ENCODE measurements around the gene COTL1.

Gene COTL1

DNA sequence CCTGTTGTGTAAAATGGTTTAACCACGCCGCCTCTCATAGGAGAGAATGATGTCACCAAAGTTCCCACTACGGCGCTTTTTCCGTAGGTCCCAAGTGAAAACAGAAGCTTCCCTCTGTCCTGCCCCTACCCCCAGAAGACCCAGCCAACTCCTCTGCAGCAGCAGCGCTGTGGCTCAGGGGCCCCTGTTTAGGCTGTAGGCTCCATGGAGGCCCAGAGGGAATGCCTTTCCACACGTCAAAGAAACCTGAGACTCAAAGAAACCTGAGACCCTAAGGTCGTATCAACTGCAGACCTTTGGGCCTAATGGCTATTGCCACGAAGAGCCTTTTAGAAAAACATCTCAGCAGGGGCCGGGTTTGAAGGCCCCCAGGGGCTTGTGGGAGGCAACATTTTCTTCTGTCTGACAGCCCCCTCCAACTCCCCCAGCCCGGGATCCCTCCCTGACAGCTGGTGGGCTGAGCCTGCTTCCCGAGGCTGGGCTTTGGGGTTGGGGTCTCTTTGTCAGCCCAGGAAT is 70.3 kb downstream of the COTL1 start:
- DNase-seq, result no peak

DNA sequence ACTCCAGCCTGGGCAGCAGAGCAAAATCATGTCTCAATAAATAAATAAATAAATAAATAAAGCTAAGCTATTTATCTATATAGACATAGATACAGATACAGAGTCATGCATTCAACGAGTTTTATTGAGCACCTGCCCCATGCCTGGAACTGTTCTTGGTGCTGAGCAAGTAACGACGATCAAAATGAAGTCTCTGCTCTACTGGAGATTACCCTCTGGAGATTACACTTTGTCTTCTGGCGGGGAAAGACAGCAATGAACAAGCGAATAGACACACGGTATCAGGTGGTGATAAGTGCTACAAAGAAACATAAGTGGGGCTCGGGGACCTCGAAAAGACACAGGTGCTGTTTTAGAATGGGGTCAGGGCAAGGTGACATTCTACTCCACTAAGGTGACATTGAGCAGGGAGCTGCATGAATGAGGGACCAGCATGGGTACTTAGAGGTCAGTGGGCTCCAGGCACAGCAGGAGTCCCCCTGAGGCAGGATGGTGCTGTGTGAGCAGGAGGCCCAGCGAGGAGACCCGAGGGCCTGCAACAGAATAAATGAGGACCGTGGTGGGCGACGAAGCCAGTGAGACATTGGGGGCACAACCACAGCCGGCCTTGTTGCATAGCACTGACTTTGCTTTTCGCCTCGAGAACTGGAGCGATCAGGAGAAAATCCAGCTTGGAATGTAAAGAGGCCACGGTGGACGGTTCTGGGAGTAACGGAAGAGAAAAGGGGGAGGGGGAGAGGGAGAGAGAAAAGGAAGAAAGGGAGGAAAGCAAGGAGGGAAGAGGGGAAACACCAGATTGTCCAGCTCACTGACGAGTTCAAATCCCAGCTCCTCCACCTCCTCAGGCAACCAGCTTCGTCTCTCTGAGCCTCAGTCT is 71.0 kb downstream of the COTL1 start:
- DNase-seq, result no peak

DNA sequence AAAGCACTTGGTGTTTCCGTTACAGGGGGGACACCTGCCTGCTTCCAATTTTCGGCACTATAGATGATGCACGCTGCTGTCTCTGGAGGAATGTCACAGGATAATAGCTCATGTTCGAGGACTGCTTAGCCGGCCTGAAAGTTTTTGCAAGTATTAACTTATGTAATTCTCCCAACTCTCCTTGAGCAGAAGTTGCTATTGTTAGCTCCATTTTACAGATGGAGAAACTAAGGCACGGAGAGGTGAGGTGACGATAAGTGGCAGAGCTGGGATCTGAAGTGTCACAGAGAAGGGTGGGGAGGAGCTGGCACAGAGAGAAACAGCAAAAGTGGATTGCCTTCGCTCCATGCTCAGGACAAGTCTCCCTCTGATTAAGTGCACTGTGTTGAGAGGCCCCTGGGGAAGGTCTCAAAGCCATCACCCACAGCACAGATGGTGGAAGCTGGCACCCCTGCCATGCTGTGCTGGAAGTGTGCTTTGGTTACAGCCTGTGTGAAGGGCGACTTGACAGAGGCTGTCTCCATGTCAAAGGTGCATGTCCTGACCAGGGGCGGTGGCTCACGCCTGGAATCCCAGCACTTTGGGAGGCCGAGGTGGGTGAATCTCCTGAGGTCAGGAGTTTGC is 72.7 kb downstream of the COTL1 start:
- no peak for DNase-seq

DNA sequence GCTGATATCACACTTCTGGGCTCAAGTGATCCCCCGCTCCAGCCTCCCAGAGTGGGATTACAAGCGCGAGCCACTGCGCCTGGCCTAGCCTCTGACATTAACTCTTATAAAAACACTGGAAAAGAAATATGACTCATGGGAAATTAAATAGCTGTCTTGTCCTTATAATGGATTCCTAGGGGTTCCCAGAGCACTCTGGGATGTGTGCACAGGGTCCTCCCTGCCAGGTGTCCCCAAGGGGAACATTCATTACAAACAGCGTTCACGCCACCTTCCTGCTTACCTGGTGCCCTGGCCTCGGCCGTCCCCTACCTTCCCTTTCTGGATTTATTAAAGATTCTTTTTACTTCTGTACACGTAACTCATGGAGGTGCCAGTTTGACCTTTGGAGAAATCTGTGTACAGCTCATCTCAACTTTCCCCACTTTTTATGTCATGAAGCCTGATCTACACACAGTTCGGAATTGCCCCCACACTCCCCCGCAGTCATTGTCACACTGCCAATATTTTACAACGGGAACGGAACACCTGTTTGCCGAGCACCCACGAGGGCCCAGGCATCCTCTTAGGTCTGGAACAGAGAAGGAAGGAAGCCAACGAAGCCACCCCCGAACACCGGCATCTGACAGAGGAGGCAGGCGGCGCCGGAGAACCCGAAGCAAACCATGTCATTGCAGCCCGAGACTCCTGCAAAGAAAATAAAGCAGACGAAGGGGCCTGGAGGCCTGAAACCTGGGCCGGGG is 73.7 kb downstream of the COTL1 start:
- DNase-seq, result no peak

DNA sequence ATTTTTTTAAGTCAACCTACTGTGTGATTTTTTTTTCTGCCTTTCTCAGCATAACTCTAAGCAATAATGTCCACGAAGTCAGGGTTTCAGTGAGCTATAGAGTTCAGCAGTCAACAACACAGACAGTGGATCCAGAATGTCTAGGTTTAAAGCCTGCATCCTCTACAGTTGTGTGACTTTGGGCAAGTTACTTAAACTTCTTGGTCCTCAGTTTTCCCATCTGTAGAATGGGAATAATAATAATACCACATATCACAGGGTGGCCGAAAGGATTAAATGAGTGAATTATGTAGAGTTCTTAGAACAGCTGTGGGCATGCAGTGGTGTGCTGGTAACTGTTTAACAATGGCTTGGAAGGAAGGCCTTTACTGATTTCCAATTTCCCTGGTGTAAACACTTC is 74.6 kb downstream of the COTL1 start:
- DNase-seq, result no peak

DNA sequence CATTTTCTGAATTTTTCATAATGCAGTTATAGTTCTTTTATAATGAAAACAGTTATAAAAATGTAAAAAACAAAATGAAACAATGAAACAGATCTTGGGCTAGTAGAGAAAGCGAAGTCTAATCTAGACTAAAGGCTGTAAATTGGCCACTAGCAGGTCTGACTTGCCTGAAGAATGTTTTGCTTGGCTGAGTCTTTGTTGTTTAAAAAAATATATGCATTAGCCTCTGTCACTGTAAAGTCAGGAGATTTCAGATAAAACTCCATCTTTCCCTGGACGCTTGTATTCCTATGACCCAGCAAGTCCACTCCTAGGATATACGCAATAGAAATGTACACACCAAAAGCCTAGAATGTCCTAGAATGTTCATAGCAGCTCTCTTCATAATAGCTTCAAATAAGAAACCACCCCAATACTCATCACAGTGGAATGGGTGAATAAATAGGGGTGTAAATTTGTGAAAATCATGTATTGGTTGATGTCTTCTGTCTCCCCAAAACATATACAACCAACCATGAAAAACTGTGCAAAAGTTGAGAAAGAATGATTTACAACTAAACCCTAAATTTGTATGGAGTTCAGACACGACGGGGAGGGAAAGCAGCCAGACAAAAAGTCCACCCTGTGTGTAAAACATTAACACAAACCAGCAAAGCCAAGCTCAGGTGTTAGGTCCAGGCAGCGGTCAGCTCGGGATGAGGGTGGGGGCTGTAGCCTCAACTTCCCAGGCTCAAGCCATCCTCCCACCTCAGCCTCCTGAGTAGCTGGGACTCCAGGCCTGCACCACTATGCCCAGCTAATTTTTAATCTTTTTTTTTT is 75.7 kb downstream of the COTL1 start:
- DNase-seq, result no peak

DNA sequence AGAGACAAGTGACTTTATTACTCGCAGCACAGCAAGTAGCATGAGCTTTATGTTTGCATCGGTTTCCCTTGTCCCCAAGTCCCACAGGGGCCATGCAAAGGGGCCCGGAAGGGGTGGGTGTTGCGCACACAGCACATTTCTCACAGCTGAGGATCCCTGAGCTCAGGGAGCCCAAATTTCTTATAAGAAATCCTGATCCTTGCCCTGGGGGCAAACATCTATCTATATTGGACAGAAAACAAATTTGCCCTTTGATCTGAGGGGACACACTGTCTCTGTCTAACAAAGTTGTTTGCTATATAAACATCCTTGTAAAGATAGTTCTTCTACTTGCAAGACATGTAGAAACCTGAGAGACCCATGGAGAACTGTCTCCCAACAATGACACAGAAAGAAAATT is 77.7 kb downstream of the COTL1 start:
- DNase-seq, result no peak

DNA sequence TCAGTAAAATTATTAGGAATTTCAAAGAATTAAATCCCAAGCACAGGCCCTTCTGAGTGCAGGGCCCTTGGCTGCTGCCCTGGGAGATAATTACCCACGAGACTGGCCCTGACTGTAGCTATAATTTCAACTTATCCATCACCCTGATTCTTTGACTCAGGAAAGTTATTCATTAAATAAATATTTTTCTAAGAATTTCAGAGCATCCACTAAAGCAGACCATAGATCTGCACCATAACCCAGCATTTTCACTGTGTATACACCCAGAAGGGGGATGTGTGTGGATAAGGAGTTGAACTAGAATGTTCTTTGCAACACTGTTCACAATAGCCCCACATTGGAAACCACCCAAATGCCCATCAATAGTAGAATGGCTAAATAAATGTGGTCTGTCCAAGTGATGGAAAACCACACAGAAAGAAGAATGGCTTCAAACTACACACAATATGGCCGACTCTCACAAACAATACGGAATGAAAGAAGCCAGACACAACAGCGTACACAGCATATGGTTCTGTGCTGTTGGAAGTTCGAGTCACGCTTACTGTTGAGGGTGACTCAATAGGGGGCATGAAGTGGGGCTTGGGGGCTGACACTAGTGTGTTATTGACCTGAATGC is 79.5 kb downstream of the COTL1 start:
- no peak for DNase-seq

DNA sequence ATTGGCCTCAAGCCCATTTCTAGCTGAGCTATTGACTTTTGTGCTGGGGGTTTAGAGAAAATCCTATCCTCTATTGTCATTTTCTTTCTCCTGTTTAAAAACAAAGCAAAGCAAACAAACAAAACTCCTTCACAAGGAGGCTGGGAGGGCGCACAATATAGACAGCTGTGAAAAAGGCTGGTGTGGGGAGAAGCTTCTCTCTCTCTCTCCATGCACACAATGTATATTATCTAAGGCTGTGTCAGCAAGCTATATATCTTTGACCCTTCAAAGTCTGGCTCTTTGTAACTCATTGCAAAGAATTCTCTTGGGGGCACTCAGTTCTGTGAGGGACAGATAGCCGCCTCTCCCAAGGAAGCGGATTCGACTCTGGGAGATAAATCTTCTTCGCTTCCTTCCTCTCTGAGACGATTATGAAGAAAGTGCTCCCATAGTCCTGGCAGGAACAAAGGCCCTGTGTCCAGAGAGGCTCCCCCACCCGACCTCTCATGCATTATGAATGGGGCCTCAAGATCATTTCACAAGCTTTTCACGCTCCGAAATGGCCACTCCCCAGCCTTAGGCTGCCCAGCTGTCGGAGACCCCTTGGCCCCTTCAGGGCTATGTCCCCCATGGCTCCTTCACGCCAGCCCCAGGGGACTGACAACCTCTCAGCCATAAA is 80.3 kb downstream of the COTL1 start:
- DNase-seq, result no peak

DNA sequence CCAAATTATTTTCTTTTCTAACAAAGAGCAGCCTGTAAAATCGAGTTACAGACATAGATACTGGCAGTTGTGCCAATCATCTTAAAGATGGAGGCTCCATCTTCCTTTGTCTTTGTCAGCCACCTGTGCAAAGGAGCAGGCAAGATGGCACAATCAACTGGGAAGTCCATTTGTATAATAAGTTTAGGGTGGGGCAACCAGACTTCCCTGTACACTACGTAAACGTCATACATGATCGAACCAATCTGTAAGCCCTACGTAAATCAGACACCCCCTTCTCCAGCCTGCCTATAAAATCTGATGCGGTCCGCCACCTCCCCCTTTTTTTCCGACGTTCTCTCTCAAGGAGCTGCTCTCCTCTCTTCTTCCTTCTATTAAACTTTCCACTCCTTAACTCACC is 82.0 kb downstream of the COTL1 start:
- DNase-seq, result no peak

DNA sequence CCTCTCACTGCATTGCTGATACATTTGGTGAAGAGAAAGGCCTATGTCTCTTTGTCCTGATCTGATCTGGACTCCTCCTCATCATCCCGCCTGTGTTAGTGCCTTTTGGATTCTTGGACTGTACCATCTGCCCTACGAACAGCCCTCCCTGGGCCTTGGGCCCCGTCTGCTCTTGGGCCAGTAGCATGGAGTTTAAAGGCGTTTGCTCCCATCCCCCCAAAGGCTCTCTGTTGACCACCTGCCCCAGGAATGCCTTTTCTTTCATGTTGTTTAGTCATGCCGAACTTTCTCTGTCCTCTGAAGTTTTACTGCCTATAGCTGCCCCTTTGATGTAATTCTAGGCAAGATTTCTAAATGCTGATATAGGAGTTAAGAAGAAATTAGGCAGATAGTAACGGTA is 82.5 kb downstream of the COTL1 start:
- DNase-seq, result no peak

DNA sequence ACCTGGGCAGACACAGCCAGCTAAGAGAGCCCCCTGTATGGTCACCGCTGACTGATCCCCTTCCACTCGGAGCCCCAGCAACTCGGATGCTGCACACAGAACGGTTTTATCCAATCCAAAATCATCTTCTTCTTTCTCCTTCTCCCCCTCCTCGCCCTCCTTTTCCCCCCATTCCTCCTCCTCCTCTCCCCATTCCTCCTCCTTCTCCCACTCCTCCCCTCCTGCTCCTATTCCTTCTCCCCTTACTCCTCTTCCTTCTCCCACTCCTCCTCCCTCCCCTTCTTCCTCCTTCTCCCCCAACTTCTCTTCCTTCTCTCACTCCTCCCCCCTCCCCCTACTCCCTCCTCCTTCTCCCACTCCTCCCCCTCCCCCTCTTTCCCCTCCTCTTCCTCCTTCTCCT is 83.1 kb downstream of the COTL1 start:
- no peak for DNase-seq

DNA sequence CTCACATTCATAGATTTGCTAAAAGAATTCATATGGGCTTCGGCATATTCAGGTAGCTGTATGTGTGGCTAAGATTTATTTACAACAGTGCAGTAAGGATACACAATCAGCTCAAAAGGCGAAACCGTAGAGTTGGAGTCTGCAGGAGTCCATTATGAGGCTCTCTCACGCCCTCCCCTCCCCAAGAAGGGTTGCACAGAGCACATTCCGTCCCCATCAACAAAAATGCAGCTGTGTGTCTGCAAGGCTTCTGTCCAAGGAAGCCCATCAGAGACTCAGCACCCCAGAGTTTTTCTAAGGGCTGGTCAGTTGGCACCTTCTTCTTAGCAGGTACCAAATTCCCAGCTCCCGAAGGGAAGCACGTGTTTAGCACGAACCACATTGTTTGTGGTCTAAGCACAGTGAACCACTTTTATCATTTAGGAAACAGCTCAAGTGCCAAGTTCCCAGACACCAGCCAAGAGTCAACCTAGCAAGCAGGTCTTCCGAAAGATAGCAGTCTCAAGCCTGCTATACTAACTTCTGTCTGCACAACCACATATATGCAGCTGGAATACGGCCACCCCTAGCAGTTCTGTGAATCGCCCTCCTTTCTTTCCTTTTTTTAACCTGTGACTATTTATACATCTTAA is 84.9 kb downstream of the COTL1 start:
- DNase-seq, result no peak

DNA sequence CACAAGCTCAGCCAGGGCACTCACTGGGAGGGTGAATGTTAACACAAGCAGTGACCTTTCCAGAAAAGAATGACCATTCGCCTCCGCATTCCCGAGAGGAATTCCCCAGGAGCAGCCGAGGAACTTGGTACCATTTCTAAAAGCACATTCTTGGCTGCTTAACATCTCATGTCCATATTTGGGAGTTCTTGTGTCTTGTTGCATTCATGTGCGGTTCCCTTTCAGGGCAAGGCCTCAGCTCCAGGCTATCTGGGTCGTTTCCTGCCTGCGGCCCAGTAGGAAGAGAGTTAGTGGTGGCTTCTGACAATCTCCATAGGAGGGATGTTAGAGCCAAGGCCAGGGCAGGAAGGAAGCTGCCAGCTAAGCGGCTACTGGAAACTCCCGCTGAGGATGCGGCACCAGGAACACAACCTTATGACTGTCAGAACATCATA is 85.6 kb downstream of the COTL1 start:
- DNase-seq, result no peak

DNA sequence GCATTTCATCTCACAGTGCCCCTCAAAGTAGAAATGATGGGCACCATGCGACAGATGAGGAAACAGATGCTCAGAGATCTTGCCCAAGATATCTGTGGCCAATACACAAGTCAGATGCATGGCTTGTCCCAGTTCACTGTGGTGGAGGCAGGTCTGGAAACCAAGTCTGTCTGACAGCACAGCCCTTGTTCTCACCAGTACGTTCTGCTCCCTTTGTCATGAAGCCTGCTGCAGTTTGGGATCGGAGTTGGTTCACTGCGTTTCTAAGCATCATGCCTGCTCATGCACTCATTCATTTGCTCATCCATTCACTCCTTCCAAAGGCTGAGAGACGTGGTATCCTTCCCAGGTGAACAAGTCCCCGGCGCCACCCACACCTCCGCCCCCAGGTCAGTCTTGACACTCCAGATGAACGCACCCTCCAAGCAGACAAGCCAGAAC is 86.2 kb downstream of the COTL1 start:
- no peak for DNase-seq

DNA sequence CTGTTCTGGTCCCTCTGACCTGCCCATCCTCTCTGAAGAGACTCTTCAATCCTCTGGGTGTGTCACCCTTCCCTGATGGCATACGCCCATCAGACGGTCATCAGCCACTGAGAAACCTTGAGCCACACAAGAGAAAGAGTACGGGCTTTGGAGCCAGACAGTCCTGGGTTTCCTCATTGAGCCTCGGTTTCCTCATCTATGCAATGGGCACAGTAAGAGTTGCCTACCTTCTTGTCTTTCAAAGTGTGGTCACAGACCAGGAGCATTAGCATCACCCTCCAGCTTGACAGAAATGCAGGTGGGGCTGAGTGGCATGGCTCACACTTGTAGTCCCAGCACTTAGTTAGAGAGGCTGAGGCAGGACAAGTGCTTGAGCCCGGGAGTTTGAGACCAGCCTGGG is 87.3 kb downstream of the COTL1 start:
- DNase-seq, result no peak

DNA sequence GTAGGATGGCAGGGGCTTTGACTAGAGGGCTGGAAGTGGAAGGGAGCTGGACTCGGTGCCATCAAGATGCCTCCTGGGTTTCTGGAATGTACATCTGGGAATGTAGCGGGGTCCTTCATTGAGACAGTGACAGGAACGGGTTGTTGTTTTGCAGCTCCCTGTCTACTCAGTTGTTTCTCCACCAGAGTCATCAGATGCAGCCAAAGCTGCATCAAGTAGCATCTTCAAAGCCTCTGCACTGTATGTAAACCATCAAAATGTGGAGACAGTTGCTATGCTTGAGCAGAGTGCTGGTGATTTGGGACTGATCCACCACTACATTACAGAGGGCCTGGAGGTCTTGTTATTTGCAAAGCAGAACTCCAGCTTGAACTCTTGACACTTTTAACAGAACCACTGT is 88.3 kb downstream of the COTL1 start:
- DNase-seq, result no peak

DNA sequence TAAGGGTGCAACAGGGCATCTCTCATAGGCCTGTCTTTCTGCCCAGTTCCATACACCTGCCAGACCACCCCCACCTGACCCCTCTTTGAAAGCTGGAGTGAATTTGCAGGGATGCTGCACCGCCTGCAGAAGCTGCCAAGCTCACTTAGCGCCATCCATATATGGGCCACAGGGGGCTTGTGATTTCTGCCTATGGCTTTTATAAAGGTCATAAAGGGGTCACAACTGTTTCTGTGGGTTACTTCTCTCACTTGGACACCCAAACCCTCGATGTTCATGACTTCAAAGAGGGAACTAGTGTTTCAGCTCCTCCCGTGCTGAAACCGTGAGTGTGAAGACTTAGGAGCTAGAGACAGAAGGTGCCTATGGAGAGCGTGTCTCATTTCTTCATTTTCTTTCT is 89.6 kb downstream of the COTL1 start:
- no peak for DNase-seq

DNA sequence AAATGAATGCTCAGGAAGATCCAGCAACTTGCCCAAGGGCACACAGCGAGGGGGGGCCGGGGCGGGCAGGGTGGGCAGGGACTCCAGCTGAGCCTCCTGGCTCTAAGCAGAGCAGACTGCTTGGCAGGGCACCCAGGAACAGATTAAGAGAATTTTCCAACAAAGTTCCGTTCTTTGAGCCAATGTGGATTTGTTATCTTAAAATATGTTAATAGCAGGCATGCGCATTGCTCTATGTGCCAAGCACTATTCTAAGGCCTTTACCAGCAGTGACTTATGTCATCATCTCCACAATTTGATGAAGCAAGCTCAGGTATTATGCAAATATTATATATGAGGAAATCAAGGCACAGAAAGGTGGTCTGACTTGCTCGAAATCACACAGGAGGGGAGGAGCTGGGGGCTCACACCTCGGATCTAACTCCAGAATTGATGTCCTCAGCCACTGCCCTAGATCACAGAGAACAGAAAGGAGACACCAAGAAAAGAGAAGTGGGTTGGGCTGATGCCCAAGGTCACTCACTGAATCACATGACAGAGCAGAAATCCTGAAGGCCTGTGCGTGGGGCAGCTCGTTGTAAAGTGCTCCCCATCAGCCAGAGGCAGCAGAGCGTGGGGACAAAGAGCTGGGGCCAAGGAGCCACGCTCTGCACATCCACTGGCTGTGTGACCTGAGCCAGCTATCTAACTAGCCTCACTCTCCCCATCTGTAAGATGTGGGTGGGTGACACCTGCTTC is 90.2 kb downstream of the COTL1 start:
- no peak for DNase-seq

DNA sequence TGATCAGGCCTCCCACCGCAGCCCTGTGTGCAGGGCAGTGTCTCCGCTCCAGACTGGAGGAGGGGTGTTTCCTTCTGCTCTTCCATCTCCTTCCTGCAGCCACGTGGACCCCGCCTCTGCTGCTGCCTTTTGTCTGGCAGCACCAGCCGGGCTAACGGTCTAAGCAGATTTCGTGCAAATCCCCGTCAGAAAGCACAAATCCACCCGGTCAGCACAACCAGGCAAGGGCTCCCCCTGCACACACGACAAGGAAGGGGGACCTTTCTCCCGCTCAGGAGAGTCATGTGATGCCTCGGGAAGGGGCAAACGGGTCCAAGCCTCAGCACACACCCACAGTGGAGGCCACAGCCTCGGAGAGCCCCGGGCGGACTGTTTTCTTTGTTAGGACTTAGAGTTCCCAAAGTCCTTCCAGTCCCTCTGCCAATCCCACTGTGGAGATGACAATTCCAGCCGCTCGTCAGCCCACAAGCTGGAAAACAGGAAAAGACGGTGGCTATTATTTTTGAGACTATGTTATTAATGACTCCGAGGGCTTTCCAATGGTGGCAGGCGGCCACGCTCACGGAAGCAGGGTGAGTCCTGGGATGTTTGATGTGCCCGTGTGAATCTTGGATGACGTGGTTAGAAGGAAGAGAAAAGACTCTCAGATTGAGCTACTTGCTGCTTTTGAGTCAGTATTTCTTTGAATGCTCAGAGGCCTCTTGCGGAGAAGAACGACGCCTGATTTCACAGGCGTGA is 90.9 kb downstream of the COTL1 start:
- DNase-seq, result no peak

All from activated CD8-positive, alpha-beta memory T cell treated with anti-CD3 and anti-CD28 coated beads, Interleukin-2, amount 50 U/mL, for 48 hours (primary cell).